Cerebellar nuclear complex (tissue), 1 donor: ENCODE measurements around the gene DIS3L2.
"Not testable (repeated sequence)": the region's sequence is repeated elsewhere in the genome, so short reads cannot be mapped to it uniquely, and the experiment has no call there.

Source experiments
- DNase-seq, 2 experiments: peaks; one replicate each; lab custom pipeline; 2025; lab: John Stamatoyannopoulos, UW

Gene DIS3L2

DNA sequence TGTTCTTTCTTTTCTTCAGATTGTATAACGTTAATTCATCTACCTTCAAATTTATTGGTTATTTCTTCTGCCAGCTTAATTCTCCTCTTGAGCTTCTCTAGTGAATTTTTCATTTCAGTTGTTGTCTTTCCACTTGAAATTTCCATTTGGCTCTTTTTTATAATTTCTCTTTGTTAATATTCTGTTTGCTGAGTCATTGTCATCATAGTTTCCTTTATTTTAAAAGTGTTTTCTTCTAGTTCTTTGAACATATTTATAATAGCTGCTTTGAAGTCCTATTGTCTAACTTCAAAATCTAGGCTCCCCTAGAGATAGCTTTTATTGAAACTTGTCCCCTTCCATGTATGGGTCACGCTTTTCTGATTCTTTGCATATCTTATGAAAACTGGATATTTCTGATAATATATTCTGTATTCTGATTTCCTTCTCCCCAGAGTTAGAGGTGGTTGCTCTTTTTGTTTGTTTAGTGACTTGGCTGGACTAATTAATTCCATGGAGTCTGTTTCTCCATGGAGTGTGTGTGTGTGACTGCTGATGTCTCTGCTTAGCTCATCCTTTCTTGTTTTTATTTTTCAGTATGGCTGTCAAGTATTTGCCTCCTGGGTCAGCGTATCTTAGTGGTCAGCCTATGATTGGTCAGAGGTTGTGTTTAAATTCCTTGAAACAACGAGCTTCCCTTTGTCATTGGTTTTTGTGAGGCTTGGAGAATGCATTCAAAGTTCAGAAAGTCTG lies 47.6 kb downstream of the DIS3L2 start:
- DNase-seq: no peak

DNA sequence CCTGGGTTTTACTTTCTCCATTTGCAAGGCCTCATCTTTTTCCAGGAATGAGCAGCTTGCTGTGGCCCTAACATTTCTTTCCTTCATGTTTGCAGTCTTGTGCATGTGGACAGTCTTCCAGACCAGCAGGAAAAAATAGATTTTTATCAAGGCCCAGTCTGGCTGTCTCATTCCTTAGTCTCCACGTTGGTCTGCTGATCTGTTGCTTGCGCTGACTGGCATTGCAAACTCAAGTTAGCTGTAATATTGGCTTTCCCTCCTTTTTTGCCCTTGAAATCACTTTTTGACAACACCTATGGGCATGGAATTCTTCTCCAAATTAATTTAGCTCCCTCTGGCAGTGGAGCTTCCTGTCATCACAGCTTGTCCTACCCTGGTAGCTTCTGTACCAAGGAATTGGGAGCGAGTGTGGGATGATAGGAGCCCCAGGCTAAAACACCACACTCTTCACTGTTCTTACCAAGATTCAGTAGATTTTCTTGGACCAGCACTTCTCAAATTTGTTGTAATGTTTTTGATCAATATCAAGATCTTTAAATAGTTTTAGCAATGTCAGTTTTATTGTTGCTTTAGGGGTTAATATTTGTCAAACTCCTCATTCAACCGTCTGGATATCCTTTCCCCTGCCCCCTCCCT lies 48.2 kb downstream of the DIS3L2 start:
- no peak for DNase-seq

DNA sequence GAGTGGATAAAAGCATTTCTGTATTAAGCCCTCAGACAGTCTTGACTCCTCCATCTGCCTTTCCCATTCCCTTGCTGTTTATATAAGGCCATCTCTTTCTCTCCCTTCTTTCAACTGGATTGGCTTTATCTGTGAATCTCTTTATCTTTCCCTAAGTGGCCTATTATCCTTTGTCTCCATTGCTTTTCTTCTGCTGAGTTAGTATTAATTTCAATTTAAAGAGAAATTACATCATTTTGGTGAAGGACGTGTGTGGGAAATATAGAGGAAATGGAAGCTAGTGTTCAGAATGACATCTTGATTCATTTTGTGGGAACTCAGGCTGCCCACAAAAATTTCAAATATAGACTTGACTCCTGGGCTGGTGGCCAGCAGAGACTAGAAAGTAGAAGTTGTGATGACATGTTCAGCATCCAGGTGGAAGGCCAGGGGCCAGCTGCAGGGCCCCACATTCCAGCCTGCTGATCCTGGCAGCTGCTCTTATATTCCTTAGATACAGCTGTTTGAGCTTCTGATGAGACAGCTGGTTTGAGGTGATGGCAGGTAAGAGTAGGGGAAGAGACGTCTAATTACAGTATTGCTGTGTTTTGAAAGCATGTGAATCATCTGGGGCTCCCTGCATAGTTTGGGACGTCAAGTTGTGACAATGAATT lies 52.3 kb downstream of the DIS3L2 start:
- no peak for DNase-seq

DNA sequence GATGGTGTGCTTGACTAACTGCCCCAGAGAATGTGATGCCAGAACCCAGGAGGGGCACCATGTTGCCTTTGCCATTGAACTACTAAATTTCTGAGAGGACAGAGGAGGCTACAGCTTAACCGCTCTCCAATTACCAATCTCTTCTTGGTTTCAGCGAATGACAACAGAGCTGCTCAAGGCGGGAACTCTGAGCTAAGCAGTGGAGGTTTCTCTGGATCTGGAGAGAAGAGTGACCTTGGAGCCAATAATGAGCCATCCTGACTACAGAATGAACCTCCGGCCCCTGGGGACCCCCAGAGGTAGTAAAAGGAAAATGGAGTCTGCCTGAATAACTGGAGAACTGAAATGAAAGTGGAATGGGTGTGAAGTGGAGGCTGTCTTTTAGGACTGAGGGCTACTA lies 53.2 kb downstream of the DIS3L2 start:
- DNase-seq: no peak

DNA sequence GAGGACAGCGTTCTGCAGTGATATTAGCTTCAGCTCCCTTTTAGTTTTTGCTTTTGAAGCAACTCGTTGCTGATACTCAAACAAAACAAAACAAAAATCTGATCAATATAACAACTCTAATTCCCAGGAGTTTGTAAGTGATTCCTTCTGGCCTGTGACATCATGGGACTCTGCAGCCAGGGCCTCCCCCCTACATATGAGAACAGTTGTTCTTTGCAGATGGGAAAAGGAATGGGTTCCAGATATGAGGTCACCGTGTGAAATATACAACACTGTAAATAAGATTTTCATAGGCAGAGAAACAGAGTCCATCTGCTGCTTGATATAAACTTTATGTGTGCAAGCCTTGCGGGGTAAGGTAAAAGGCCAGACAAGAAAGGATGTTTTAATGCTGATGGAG lies 56.7 kb downstream of the DIS3L2 start:
- no peak for DNase-seq

DNA sequence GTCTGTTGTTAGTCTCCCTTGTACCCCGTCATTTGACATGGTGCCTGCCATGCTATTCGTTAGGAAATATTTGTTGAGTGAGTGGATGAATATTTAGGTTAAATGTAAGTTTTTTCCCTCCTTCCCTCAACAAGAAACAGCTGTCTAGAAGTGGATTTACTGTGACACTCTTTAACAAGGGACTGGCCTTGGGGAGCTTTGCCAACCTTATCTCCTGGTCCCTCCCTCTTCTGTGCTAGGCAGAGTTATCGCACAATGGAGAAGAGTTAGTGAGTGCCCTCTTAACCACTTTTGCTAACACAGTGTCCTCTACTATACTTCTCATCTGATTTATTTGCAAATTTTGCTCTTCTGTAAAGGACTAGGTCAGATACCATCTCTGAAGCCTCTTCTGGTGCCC lies 61.2 kb downstream of the DIS3L2 start:
- no peak for DNase-seq

DNA sequence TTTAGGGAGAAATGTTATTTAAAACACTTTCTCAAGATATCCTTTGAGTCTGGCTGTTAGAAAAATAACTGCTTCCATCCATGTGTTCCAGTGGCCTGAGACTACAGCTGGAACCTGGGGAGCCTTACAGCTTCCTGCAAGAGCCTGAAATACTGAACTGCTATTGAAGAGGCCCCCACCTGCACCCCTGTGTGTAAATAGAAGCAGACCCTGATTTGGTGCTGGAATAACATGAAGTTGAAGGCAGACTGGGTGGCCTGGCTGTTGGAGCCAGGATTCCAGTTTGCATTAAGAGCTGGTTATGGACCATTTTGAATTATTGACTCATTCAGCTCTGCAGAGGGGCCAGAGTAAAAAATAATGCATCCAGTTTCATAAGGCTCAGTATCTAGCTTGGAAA lies 61.9 kb downstream of the DIS3L2 start:
- no peak for DNase-seq

DNA sequence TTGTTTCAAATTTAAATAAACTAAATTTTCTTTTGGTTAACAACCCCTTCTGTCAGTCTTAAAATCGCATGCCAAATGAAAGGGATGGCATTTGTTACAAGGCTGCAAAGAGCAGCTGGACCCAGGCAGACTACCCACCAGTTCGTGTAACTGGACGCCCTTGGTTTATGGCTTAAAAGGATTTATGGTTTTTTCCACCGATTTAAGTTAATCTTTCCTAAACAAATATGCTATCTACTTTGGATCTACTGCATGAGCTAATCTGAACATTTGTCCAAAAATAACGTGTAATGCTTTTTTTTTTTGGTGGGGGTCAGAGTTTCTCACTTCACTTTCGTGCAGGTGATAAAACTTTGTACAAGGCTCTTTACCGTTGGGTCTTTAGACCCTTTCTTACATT lies 62.9 kb downstream of the DIS3L2 start:
- no peak for DNase-seq

DNA sequence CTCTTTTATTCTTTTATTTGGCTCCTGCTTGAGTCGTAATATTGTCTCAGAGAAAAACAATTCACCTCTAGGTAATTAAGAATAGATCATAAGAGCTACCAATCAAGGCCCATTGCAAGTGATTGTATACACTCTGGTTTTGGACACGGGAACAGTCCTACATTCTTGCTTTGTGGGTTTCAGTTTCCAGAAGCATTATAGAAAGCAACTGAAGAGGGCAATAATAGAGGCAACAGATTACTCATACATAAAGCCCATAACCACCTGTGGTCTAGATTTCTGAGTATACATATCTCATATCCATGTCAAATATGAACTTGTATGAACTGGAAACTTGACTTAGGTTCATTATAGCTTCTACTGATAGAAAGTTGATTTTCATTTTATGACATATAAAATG lies 65.4 kb downstream of the DIS3L2 start:
- DNase-seq: no peak

DNA sequence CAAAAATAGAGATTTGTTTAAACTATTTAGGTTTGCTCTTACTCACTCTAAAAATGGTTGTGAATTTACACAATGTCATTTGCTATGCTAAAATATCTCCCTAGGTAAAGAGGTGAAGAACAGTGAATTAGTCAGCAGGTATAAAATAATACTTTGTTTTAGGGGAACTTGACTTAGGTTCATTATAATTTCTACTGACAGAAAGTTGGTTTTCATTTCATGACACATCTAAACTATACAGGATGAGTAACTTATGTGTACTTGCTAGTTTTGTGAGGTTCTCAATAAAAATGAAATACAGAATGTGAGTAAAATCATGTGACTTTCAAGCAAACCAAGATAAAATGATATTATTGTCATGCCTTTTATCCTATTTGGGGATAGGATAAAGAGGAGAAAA lies 66.0 kb downstream of the DIS3L2 start:
- DNase-seq: no peak

DNA sequence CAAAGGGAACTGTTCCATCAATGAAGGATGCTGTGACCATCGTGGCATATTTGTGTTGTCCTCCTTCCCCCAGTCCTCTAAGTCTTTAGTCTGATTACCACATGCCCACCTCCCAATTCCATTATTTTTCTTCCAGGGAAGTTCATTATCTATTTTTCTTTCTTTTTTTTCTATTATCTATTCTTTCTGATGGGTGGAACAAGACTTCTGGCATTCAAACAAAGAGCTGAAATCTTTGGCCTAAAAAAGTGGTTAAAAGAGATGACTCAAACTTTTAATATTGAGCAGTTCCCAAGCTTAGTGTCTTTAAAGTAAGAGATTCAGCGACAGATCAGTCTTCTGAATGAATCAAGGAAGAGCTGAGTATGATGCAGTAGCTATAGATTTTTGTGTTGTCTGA lies 66.6 kb downstream of the DIS3L2 start:
- DNase-seq: no peak

DNA sequence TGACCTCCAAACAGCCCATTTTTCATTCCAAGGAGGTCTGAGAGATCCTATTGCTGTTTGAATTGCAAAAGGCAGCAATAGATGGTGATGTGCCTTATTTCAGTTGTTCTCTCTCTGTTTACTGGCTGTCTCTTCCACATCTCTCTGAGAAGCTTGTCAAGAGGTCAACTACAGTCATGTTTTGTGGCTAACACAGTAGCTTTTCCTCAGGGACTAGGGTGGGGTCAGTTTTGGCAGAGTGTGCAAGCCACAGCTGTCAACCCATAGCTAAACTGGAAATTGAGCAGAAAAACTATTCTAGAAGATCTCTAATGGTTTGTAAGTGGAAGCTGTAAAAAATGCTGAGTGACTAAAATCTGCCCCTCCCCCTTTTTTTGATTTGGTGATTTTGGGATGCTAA lies 67.1 kb downstream of the DIS3L2 start:
- DNase-seq: no peak

DNA sequence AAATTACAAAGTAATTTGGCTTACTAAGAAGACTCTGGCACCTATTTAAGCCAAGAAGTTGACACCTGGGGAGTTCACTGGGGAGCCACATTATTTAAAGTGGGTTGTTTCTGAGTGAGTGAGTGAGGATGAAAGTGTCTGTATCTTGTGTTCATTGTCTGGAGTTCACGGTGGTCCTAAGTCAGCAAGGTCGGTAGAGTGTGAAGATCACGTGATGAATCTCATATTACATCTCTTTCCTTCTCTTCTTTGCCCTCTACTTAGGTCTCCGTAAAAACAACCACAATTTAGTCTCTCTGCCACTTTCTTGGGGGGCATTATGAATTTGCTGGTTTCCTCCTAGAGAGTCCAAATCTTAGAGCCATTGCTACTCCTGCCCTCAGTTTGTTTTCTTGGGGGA lies 67.8 kb downstream of the DIS3L2 start:
- DNase-seq: no peak

DNA sequence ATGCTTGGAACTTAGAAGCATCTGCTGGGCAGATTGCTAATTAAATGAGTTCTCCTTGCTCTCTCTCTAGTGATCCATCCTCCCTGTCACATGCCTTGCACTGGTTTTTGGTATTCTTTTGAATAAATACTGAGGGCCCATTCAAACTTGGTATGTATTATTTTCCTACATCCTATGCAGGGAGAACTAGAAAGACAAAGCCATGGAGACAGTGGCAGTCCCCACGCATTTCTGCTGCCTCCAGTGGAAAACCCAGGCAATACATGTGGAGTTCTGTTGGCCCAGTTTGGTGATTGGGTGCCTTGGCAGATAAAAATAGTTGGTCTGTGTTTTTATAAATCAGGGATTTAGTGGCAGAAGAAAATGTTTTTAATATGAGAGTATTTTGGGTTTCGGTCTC lies 68.7 kb downstream of the DIS3L2 start:
- DNase-seq: no peak

DNA sequence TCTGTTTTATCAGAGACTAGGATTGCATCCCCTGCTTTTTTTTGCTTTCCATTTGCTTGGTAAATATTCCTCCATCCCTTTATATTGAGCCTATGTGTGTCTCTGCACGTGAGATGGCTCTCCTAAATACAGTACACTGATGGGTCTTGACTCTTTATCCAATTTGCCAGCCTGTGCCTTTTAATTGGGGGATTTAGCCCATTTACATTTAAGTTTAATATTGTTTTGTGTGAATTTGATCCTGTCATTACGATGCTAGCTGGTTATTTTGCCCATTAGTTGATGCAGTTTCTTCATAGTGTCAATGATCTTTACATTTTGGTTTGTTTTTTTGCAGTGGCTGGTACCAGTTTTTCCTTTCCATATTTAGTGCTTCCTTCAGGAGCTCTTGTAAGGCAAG lies 73.8 kb downstream of the DIS3L2 start:
- DNase-seq: not testable (repeated sequence)

DNA sequence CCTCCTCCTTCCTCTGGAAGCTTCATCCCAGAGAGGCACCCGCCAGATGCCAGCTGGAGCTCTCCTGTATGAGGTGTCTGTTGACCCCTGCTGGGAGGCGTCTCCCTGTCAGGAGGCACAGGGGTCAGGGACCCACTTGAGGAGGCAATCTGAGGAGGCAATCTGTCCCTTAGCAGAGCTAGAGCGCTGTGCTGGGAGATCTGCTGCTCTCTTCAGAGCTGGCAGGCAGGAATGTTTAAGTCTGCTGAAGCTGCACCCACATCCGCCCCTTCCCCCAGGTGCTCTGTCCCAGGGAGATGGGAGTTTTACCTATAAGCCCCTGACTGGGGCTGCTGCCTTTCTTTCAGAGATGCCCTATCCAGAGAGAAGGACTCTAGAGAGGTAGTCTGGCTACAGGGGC lies 75.4 kb downstream of the DIS3L2 start:
- DNase-seq: not testable (repeated sequence)

DNA sequence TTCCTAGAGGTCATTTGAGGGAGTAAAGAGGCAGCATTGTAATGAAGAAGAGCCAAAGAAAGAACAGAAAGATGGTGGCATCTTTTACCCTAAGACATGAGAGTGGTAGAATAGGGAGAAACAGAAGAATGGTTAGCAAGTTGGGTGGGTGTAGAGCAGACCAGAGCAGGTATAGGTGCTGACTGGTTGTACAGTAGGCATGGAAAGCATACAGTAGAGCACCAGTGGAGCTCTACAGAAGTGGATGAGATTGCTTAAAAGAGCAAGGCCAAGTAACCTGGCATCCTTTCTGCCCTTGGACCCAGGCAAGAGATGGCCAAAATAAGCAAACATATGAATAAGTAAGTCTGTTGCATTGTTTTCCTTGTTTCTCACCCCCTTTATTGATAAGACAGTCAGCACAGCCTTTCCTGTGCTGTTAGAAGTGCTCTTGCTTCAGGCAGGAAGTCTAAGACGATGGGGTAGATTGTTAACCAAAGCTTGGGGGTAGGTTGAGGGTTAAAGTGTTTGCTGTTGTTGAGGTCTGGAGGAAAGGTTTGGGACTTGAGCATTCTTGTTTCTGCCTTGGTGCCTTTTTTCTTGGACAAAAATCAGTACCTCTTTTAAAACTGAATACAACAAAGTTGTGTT lies 76.9 kb downstream of the DIS3L2 start:
- no peak for DNase-seq

DNA sequence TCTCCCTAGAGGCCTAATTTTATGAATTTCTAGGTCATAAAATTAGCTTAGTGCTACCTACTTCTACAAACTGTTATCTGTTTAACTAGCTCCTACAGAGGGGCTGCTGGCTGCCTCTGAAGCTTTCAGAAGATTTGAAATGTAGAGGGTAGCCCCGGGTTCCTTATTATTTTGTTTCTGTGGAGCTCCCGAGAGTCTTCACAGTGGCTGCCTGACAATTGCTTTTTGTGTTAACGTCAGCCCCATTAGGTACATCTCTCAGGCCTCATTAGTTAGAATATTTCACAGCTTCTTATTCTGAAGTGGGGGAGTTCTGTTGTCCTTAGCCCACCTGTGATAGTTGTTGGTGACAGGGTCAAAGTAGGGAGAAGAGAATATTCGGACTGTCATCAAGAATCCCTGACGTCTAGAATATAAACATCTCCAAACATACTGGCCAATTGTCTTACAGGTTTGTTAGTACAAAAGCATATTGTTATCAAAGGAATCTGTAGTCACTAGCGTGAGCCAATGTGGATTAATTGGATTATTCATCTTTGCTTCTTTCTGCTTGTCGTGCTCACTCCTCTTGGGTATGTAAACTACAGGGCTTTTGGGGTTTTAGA lies 77.5 kb downstream of the DIS3L2 start:
- no peak for DNase-seq

DNA sequence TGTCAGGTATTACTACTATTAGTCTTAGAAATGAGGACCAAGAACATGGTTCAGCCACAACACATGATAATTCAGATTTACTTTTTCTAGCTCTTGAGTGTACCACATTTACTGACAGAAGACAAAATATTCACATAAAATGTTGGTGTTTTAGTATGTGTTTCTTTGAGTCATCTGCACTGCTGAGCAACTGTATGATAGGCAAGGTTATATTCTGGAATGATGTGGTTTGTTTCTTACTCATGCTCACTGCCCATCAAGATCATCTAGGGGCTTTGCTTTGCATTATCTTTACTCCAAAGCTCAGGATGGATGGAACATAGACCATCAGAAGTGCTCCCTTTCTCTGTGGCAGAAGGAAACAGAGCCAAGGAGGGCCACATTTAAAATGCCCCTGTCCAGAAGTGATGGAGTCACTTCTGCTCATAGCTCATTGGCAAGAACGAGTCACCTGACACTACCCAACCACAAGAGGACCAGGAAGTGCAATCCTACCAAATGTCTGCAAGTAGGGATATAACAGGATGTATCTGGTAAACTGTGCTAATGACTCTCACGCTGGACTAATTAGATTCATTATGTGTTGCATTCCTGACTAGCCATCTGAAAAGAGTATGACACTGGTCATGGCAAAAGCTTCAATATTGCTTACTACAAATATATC lies 81.5 kb downstream of the DIS3L2 start:
- DNase-seq: no peak

DNA sequence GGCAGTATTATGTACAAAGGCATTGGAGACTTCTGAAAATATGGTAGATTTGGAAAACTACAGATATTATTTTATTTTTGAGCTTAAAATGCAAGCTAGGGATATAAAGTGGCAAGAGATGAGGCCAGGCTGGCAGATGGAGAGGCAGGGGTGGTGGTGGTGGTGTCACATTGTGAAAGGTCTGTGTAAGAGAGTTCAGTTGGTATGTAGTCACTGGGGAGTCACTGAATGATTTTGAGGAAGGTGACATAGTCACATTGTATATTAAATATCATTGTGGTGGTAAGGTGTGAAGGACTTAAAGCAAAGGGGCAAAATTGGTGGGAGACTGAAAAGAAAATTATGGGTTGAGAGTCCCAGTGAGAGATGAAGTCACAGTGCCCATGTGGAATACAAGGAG lies 82.5 kb downstream of the DIS3L2 start:
- DNase-seq: no peak

DNA sequence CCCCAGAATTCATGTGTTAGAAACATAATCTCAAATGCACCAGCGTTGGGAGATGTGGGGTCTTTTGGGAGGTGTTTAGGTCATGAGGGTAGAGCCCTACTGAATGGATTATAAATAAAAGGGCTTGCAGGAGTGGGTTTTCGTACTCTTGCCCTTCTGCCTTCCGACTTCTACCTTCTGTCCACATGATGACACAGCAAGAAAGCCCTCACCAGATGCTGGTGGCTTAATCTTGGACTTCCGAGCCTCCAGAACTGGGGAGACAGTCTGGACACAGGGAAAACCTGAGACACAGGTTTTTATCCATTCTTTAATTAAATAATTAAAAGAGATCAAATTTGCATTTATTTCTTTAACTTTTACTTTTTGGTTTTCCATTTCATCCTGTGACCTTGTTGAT lies 87.8 kb downstream of the DIS3L2 start:
- DNase-seq: no peak

DNA sequence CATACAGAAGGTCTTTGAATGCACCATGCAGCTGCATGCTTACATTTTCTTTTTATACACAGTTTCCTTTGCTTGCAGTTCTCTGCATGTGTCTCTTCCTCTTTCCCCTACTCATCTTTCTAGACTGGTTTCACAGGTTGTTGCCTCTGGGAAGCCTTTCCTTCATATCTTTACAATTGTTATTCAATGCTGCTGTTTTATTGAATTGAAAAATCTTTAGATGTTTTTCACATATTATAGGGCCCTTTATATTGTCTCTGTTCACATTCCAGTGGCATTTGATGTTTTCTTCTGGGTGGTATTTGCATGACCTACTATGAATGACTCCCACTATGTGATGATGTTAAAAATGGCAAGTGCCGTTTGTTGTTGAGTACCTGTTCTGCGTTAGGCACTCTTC lies 91.1 kb downstream of the DIS3L2 start:
- no peak for DNase-seq
